Right lobe of liver (tissue), 4 donors: ENCODE results near the gene OR5K4.
A peak's percentile ranks its signal among the peaks of the same experiment; 100 is the strongest.

Source experiments
- CTCF ChIP-seq, 4 donors: fragments of 200-600 bp in 3 of 4; fragments of 450-650 bp in 1 of 4; IDR thresholded peaks; one replicate each; pipeline versions ENCODE4 v1.5.1 to v1.8.0; 2016 to 2022; ENCODE audit warnings: antibody characterized with exemption in 4 of 4, mild to moderate bottlenecking in 2 of 4
- POLR2A ChIP-seq: fragments of 450-650 bp; IDR thresholded peaks from one replicate; pipeline ENCODE4 v1.6.1; 2017; ENCODE audit warnings: antibody characterized with exemption, mild to moderate bottlenecking
- donor health status: DM: no; HTN: no; CAD: no.
- donor health status: DM: no; HTN: no; CAD: no.
- donor health status: DM: no; HTN: yes; CAD: no.

GRCh38 chr3:98343647-98344507, 9.8 kb upstream of the OR5K4 start:
- no peak for TF ChIP-seq POLR2A
- peak; percentile 34 to 75 (median 43) for TF ChIP-seq CTCF (IDR thresholded peaks at IDR 0.05)
